SH-SY5Y (cell line): ENCODE results near the gene SP6.

Experiments
- GATA2 ChIP-seq: IDR thresholded peaks from 2 replicates; pipeline ENCODE4 v1.6.1; 2011; ENCODE audit warnings: mild to moderate bottlenecking, low read depth, low read length
- GATA3 ChIP-seq: IDR thresholded peaks from 2 replicates; pipeline ENCODE4 v1.6.1; 2011; ENCODE audit warnings: low read depth, mild to moderate bottlenecking, low read length, moderate library complexity

DNA sequence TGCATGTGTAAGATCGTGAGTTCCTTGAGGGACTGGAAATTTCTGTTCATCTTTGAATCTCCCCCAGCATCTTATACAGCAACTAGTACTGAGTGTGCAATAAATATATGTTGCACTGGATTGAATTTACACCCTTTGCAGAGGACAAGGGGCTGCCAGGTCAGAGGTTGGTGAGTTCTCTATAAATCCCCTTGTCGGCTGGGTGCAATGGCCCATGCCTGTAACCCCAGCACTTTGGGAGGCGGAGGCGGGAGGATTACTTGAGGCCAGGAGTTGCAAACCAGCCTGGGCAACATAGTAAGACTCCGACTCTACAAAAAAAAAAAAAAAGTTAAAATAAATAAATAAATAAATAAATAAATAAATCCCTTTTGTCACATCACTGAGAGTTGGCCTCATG, 9.4 kb upstream of the SP6 start:
- no peak for TF ChIP-seq GATA2
- TF ChIP-seq GATA3 = no peak
